Sigmoid colon (tissue), 7 donors: Measurements from ENCODE around the gene DERL2. TPM values are rescaled to one million over a fixed set of nuclear protein-coding genes. Genes with fewer than 3 reads are reported as not detected.

Experiments used
- DNase-seq: peaks from one replicate; pipeline ENCODE4 v3.0.0-alpha.2; 2019
- H3K27ac ChIP-seq, 4 donors: fragments of 200-600 bp; sonication (generic); one replicate each; pipeline ENCODE4 v1.5.1; 2016 to 2019; ENCODE audit warnings: mild to moderate bottlenecking in 1 of 4
- H3K27me3 ChIP-seq, 3 donors: fragments of 200-600 bp; sonication (generic); one replicate each; pipeline ENCODE4 v1.5.1; 2019; ENCODE audit warnings: mild to moderate bottlenecking in 1 of 3
- H3K36me3 ChIP-seq, 4 donors: fragments of 200-600 bp; sonication (generic); one replicate each; pipeline ENCODE4 v1.5.1; 2016 to 2019
- H3K4me1 ChIP-seq, 4 donors: fragments of 200-600 bp; sonication (generic); one replicate each; pipeline ENCODE4 v1.5.1; 2017 to 2019
- H3K4me3 ChIP-seq, 4 donors: fragments of 200-600 bp; sonication (generic); one replicate each; pipeline ENCODE4 v1.5.1; 2017 to 2019; ENCODE audit warnings: mild to moderate bottlenecking in 2 of 4, moderate library complexity in 1 of 4
- H3K9me3 ChIP-seq, 4 donors: fragments of 200-600 bp in 3 of 4; sonication (generic) in 3 of 4; one replicate each; pipeline versions ENCODE4 v1.5.1 to v1.6.1; 2013 to 2019
- EP300 ChIP-seq, 4 donors: sonication (generic); formaldehyde crosslinking; IDR thresholded peaks; one replicate each; pipeline ENCODE4 v1.6.1; 2017; ENCODE audit warnings: antibody characterized with exemption in 4 of 4
- POLR2A ChIP-seq, 2 donors: fragments of 450-650 bp; IDR thresholded peaks; one replicate each; pipeline ENCODE4 v1.6.1; 2016; ENCODE audit warnings: antibody characterized with exemption in 2 of 2, mild to moderate bottlenecking in 2 of 2, moderate library complexity in 2 of 2
- POLR2AphosphoS5 ChIP-seq, 4 donors: sonication (generic); formaldehyde crosslinking; IDR thresholded peaks; one replicate each; pipeline ENCODE4 v1.6.1; 2017; ENCODE audit warnings: antibody characterized with exemption in 4 of 4
- WGBS, 2 donors: extraction: QIAGEN DNeasy Blood & Tissue Kit; methylation state at CpG; one replicate each; pipeline ENCODE4 v1.1.7; 2013; 5-methylcytosine and 5-hydroxymethylcytosine counted together
- intact Hi-C: fragments of 100-400 bp; cut with DNase I; formaldehyde crosslinking; loops from one replicate; pipeline ENCODE4 v1.15.1; 2023
- polyA plus RNA-seq, 3 donors: library from polyadenylated mRNA; stranded (reverse); fragments of 200-250 nt; gene quantifications; one replicate each; pipeline ENCODE4 v1.2.3, GENCODE V29; 2013
- total RNA-seq, 4 donors: library from RNA; depleted of rRNA; stranded (reverse); fragments of >200 nt; gene quantifications; one replicate each; pipeline ENCODE4 v1.1.0, GENCODE V29; 2016
- TF ChIP-seq, protein P1 (sequence below), 4 experiments: fragments of 450-650 bp in 3 of 4; fragments of 200-600 bp in 1 of 4; IDR thresholded peaks; one replicate each; pipeline ENCODE4 v1.5.1; 2016 to 2019; ENCODE audit warnings: antibody characterized with exemption in 4 of 4, mild to moderate bottlenecking in 3 of 4, moderate library complexity in 2 of 4
- donor health status: healthy with polysubstance abuse.
- donor health status: Bipolar disorder and iron deficiency.
- donor health status: healthy.

DERL2 gene
- total and polyA plus RNA-seq, 7 donors = 14.3 to 51.3 (median 23.1) TPM

DNA sequence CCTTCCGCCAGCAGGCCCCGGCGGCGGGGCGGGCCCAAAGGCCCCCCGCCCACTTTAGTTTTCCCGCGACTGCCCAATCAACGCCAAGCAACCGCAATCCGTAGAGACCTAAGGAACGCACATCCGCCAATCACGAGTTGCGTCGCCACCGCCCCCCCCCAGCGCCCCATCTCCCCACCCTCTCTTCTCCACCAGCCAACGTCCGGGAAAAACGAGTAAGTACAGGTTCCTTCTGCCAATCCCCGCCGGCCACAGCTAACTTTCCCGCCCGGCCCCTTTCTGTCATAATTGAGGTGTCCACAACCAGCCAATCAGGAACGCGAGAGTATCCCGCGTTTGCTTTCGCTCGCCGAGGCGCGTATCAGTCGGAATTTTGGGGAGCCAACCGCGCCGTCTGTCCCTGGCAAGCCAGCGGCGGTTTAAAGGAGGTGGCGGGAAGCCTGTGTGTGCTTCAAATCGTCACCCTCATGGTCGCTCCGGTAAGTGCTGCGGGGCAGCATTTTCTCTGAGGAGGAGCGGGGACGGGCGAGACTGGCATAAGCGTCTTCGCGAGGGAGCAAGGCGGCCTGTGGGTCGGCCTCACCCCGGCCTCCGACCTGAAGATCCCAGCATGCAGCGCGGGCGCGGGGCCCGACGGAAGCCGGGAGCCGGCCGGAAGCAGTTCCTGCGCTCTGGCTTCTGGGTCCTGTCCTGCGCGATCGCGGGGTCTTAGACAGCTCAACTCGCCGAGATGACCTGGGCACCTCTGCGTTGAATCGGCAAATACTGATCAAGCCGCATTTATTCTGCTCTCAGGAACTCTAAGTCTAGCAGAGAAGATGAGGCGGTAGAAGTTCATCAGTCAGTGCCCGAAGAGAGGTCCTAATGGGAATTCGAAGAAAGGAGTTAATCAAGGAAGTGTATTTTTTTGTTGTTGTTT is 487 bp upstream of the DERL2 start, which contains the start of gene MIS12:
TSS of gene MIS12 (plus strand) at position 361 of the 919 bp plus-strand sequence. CDS start 2,297 bp downstream, outside the sequence.
- 0% methylated on average over 77 of the region's 77 CpGs for WGBS, 2 donors
- TF ChIP-seq EP300 (IDR thresholded peaks at IDR 0.05) = peak in 2 of 4 donors; percentile 6 to 37
- TF ChIP-seq, protein P1, sequence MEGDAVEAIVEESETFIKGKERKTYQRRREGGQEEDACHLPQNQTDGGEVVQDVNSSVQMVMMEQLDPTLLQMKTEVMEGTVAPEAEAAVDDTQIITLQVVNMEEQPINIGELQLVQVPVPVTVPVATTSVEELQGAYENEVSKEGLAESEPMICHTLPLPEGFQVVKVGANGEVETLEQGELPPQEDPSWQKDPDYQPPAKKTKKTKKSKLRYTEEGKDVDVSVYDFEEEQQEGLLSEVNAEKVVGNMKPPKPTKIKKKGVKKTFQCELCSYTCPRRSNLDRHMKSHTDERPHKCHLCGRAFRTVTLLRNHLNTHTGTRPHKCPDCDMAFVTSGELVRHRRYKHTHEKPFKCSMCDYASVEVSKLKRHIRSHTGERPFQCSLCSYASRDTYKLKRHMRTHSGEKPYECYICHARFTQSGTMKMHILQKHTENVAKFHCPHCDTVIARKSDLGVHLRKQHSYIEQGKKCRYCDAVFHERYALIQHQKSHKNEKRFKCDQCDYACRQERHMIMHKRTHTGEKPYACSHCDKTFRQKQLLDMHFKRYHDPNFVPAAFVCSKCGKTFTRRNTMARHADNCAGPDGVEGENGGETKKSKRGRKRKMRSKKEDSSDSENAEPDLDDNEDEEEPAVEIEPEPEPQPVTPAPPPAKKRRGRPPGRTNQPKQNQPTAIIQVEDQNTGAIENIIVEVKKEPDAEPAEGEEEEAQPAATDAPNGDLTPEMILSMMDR (IDR thresholded peaks at IDR 0.05) = no peak
- TF ChIP-seq POLR2AphosphoS5 (IDR thresholded peaks at IDR 0.05) = peak; percentile 81 to 89 (median 84)
- peak; percentile 46 to 69 for TF ChIP-seq POLR2A (IDR thresholded peaks at IDR 0.05)
- H3K4me1 ChIP-seq = peaks cover 0 to 33% (median 23%) of the 10 kb centered on the region in 4 donors
- no peaks in the 10 kb centered on the region for H3K27me3 ChIP-seq
- H3K4me3 ChIP-seq = peak within 1 kb of the TSS; percentile 75 to 92 (median 84)
- DNase-seq = peak; percentile 100
- peak within 1 kb of the TSS; percentile 90 to 99 (median 94) for H3K27ac ChIP-seq
- H3K36me3 ChIP-seq = peaks cover 0 to 51% (median 21%) of the 10 kb centered on the region in 4 donors
- H3K9me3 ChIP-seq = no peaks in the 10 kb centered on the region
- intact Hi-C loops = loop anchor here (5.0 kb wide), 1 partner anchor 49 kb away; the partner anchor contains the start of gene C1QBP

DNA sequence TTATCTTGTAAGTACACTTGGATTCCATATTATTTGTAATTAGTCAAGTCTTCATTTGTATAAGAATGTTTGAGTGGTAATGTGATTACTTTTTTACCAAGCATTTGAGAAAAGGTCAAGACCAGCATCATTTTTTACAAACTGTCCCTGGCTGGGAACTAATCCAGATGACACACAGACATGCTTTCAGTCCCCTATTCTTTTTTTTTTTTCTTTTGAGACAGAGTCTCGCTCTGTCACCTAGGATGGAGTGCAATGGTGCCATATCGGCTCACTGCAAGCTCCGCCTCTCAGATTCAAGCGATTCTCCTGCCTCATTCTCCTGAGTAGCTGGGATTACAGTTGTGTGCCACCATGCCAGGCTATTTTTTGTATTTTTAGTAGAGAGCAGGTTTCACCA is 4.5 kb downstream of the DERL2 start:
- H3K36me3 ChIP-seq = peaks cover 9 to 83% (median 50%) of the 10 kb centered on the region in 4 donors
- 96 to 97% methylated on average over 4 of the region's 4 CpGs for WGBS, 2 donors

DNA sequence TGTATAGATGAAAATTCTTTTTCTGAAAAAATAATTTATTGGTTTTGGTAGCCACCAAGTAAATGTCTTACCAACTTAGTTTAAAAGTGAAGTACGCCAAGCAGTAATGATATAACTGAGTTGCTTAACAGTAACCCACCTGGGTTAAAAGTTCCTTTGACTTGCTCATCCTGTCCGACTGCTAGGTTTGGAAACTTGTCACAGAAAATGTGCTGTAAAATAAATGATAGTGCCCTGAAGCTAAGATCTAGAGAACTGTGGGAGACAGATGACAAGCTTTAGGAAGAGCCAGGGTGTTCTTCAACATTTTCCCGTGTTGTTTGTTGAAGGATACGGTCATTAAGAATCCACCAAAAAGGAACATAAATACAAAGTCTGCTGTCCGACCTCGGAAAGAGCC is 5.0 kb downstream of the DERL2 start:
- intact Hi-C loops = no loop called here
- DNase-seq = no peak
- Histone ChIP-seq H3K36me3 (peaks cover 9 to 88% (median 52%) of the 10 kb centered on the region in 4 donors), H3K27ac (no peak overlapping the region), H3K4me3 (no peak overlapping the region), H3K4me1 (peaks cover 0 to 13% (median 11%) of the 10 kb centered on the region in 4 donors), H3K27me3 (no peaks in the 10 kb centered on the region), H3K9me3 (no peaks in the 10 kb centered on the region)
- 86 to 92% methylated on average over 6 of the region's 6 CpGs for WGBS, 2 donors
- TF ChIP-seq EP300 (IDR thresholded peaks at IDR 0.05) (no peak), POLR2A (IDR thresholded peaks at IDR 0.05) (no peak), POLR2AphosphoS5 (IDR thresholded peaks at IDR 0.05) (no peak)
- TF ChIP-seq, protein P1 (IDR thresholded peaks at IDR 0.05) = no peak

More for the DNA sequence above, 4.5 kb downstream of the DERL2 start:
- Histone ChIP-seq H3K4me3 (no peak overlapping the region), H3K27me3 (no peaks in the 10 kb centered on the region), H3K4me1 (peaks cover 0 to 13% (median 11%) of the 10 kb centered on the region in 4 donors), H3K9me3 (no peaks in the 10 kb centered on the region), H3K27ac (no peak overlapping the region)
- intact Hi-C loops = no loop called here
- DNase-seq = no peak
- TF ChIP-seq EP300 (IDR thresholded peaks at IDR 0.05) = no peak
- no peak for TF ChIP-seq POLR2A (IDR thresholded peaks at IDR 0.05)
- TF ChIP-seq POLR2AphosphoS5 (IDR thresholded peaks at IDR 0.05) = no peak
- TF ChIP-seq, protein P1 (IDR thresholded peaks at IDR 0.05) = no peak

DNA sequence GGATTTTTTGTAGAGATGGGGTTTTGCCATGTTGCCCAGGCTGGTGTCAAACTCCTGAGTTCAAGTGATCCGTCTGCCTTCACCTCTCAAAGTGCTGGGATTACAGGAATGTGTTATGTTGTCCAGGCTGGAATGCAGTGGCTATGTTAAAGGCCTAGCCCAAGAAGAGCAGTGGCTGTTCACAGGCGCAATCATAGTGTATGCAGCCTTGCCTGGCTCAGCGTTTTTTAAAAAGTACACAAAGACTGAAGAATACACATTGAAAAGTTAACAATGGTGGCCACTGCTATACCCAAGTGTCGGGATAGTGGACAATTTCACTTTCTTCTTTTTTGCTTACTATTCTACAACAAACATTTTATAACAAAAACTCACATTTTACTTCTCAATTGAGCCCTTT is 7.0 kb downstream of the DERL2 start:
- Histone ChIP-seq H3K27me3 (no peaks in the 10 kb centered on the region), H3K9me3 (no peaks in the 10 kb centered on the region), H3K36me3 (peaks cover 10 to 99% (median 55%) of the 10 kb centered on the region in 4 donors), H3K4me1 (no peaks in the 10 kb centered on the region), H3K4me3 (no peak overlapping the region), H3K27ac (no peak overlapping the region)
- WGBS, 2 donors = 94 to 96% methylated on average over 4 of the region's 4 CpGs
- no peak for DNase-seq
- TF ChIP-seq EP300 (IDR thresholded peaks at IDR 0.05) (no peak), POLR2AphosphoS5 (IDR thresholded peaks at IDR 0.05) (no peak)
- TF ChIP-seq, protein P1 (IDR thresholded peaks at IDR 0.05) = no peak
- intact Hi-C loops = no loop called here
